ENCODE measurements around the gene POLR2L.

The POLR2L gene

GRCh38 chr11:816433-816779 is 25.9 kb downstream of the POLR2L start:
- H3K9ac ChIP-seq (ENCODE audit: low read length): no peak overlapping the region
- H3K9me2 ChIP-seq (replicated peaks; ENCODE audit: insufficient read depth, low read length): no peaks in the 10 kb centered on the region
- TF ChIP-seq, protein P1, sequence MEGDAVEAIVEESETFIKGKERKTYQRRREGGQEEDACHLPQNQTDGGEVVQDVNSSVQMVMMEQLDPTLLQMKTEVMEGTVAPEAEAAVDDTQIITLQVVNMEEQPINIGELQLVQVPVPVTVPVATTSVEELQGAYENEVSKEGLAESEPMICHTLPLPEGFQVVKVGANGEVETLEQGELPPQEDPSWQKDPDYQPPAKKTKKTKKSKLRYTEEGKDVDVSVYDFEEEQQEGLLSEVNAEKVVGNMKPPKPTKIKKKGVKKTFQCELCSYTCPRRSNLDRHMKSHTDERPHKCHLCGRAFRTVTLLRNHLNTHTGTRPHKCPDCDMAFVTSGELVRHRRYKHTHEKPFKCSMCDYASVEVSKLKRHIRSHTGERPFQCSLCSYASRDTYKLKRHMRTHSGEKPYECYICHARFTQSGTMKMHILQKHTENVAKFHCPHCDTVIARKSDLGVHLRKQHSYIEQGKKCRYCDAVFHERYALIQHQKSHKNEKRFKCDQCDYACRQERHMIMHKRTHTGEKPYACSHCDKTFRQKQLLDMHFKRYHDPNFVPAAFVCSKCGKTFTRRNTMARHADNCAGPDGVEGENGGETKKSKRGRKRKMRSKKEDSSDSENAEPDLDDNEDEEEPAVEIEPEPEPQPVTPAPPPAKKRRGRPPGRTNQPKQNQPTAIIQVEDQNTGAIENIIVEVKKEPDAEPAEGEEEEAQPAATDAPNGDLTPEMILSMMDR (IDR thresholded peaks at IDR 0.05; ENCODE audit: low read length): no peak
- TF ChIP-seq EZH2phosphoT487 (IDR thresholded peaks at IDR 0.05; ENCODE audit: low read length) (no peak), EZH2 (optimal IDR thresholded peaks at IDR 0.05; ENCODE audit: low read depth, low read length) (no peak)
- H3K79me2 ChIP-seq (ENCODE audit: low read length): peaks cover 30% of the 10 kb centered on the region
- H3K36me3 ChIP-seq (replicated peaks; ENCODE audit: insufficient read depth, low read length): peaks cover 13% of the 10 kb centered on the region
- H3K9me3 ChIP-seq (replicated peaks; ENCODE audit: insufficient read depth, low read length): no peaks in the 10 kb centered on the region
- peaks cover 11% of the 10 kb centered on the region for H4K20me1 ChIP-seq (ENCODE audit: insufficient read depth, low read length)
- H2AFZ ChIP-seq (ENCODE audit: low read length): no peak overlapping the region
- H3K4me1 ChIP-seq (ENCODE audit: low read length): peaks cover 8% of the 10 kb centered on the region
- no peak for DNase-seq
- H3K4me3 ChIP-seq (ENCODE audit: low read length): no peak overlapping the region
- H3K27ac ChIP-seq (ENCODE audit: low read length): no peak overlapping the region
- no peak overlapping the region for H3K4me2 ChIP-seq (ENCODE audit: low read depth, low read length)
- H3F3A ChIP-seq (ENCODE audit: insufficient read depth, low read length): peaks cover 28% of the 10 kb centered on the region
- no peaks in the 10 kb centered on the region for H3K27me3 ChIP-seq (replicated peaks; ENCODE audit: insufficient read depth, low read length)

GRCh38 chr11:815675-816432 is 26.5 kb downstream of the POLR2L start:
- peaks cover 15% of the 10 kb centered on the region for H4K20me1 ChIP-seq (ENCODE audit: insufficient read depth, low read length)
- no peak overlapping the region for H3K4me3 ChIP-seq (ENCODE audit: low read length)
- peaks cover 34% of the 10 kb centered on the region for H3F3A ChIP-seq (ENCODE audit: insufficient read depth, low read length)
- H2AFZ ChIP-seq (ENCODE audit: low read length): no peak overlapping the region
- no peak for TF ChIP-seq EZH2phosphoT487 (IDR thresholded peaks at IDR 0.05; ENCODE audit: low read length)
- peaks cover 13% of the 10 kb centered on the region for H3K4me1 ChIP-seq (ENCODE audit: low read length)
- no peak overlapping the region for H3K9ac ChIP-seq (ENCODE audit: low read length)
- H3K9me3 ChIP-seq (replicated peaks; ENCODE audit: insufficient read depth, low read length): no peaks in the 10 kb centered on the region
- H3K4me2 ChIP-seq (ENCODE audit: low read depth, low read length): no peak overlapping the region
- DNase-seq: no peak
- no peaks in the 10 kb centered on the region for H3K9me2 ChIP-seq (replicated peaks; ENCODE audit: insufficient read depth, low read length)
- H3K27me3 ChIP-seq (replicated peaks; ENCODE audit: insufficient read depth, low read length): no peaks in the 10 kb centered on the region
- H3K79me2 ChIP-seq (ENCODE audit: low read length): peaks cover 30% of the 10 kb centered on the region
- H3K27ac ChIP-seq (ENCODE audit: low read length): no peak overlapping the region
- peaks cover 15% of the 10 kb centered on the region for H3K36me3 ChIP-seq (replicated peaks; ENCODE audit: insufficient read depth, low read length)

GRCh38 chr11:813456-814096 is 28.8 kb downstream of the POLR2L start:
- Histone ChIP-seq H3K9me2 (replicated peaks; ENCODE audit: insufficient read depth, low read length) (no peaks in the 10 kb centered on the region), H3K9me3 (replicated peaks; ENCODE audit: insufficient read depth, low read length) (no peaks in the 10 kb centered on the region), H3K27ac (ENCODE audit: low read length) (no peak overlapping the region)

DNA sequence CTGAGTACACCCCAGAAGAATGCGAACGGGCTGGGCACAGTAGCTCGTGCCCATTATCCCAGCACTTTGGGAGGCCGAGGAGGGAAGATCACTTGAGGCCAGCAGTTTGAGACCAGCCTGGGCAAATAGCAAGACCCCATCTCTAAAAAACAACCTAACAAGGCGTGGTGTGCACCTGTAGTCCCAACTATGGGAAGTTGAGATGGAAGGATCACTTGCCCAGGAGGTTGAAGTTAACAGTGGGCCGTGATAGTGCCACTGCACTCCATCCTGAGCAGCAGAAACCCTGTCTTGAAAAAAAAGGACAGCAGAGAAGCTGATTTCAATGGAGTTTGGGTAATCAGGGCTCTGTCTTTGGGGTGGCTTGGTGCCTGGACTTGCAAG is 29.3 kb downstream of the POLR2L start:
- peaks cover 13% of the 10 kb centered on the region for H3K4me1 ChIP-seq (ENCODE audit: low read length)
- TF ChIP-seq, protein P1 (IDR thresholded peaks at IDR 0.05; ENCODE audit: low read length): no peak
- TF ChIP-seq EZH2phosphoT487 (IDR thresholded peaks at IDR 0.05; ENCODE audit: low read length): no peak
- TF ChIP-seq EZH2 (optimal IDR thresholded peaks at IDR 0.05; ENCODE audit: low read depth, low read length): no peak
- H3F3A ChIP-seq (ENCODE audit: insufficient read depth, low read length): peaks cover 44% of the 10 kb centered on the region
- H3K4me3 ChIP-seq (ENCODE audit: low read length): no peak overlapping the region
- no peaks in the 10 kb centered on the region for H3K9me3 ChIP-seq (replicated peaks; ENCODE audit: insufficient read depth, low read length)
- no peaks in the 10 kb centered on the region for H3K27me3 ChIP-seq (replicated peaks; ENCODE audit: insufficient read depth, low read length)
- DNase-seq: no peak
- H3K9ac ChIP-seq (ENCODE audit: low read length): no peak overlapping the region
- no peak overlapping the region for H2AFZ ChIP-seq (ENCODE audit: low read length)
- peaks cover 15% of the 10 kb centered on the region for H3K36me3 ChIP-seq (replicated peaks; ENCODE audit: insufficient read depth, low read length)
- H3K27ac ChIP-seq (ENCODE audit: low read length): no peak overlapping the region
- H3K9me2 ChIP-seq (replicated peaks; ENCODE audit: insufficient read depth, low read length): no peaks in the 10 kb centered on the region
- H4K20me1 ChIP-seq (ENCODE audit: insufficient read depth, low read length): peaks cover 15% of the 10 kb centered on the region
- peaks cover 43% of the 10 kb centered on the region for H3K79me2 ChIP-seq (ENCODE audit: low read length)
- no peak overlapping the region for H3K4me2 ChIP-seq (ENCODE audit: low read depth, low read length)

More at GRCh38 chr11:813456-814096, 28.8 kb downstream of the POLR2L start:
- peaks cover 42% of the 10 kb centered on the region for H3F3A ChIP-seq (ENCODE audit: insufficient read depth, low read length)
- peaks cover 40% of the 10 kb centered on the region for H3K79me2 ChIP-seq (ENCODE audit: low read length)
- peaks cover 10% of the 10 kb centered on the region for H3K4me1 ChIP-seq (ENCODE audit: low read length)
- no peak overlapping the region for H2AFZ ChIP-seq (ENCODE audit: low read length)
- no peaks in the 10 kb centered on the region for H3K27me3 ChIP-seq (replicated peaks; ENCODE audit: insufficient read depth, low read length)
- H3K36me3 ChIP-seq (replicated peaks; ENCODE audit: insufficient read depth, low read length): peaks cover 15% of the 10 kb centered on the region
- H4K20me1 ChIP-seq (ENCODE audit: insufficient read depth, low read length): peaks cover 15% of the 10 kb centered on the region
- H3K9ac ChIP-seq (ENCODE audit: low read length): no peak overlapping the region
- H3K4me2 ChIP-seq (ENCODE audit: low read depth, low read length): no peak overlapping the region
- no peak for TF ChIP-seq EZH2phosphoT487 (IDR thresholded peaks at IDR 0.05; ENCODE audit: low read length)
- no peak overlapping the region for H3K4me3 ChIP-seq (ENCODE audit: low read length)
- no peak for DNase-seq
